GM21786 (cell line): ENCODE data around the gene NOP56.
"Not testable (repeated sequence)": the region's sequence is repeated elsewhere in the genome, so short reads cannot be mapped to it uniquely, and the experiment has no call there.

ENCODE experiments used
- ATAC-seq: cut with Tn5 transposase; IDR thresholded peaks from one replicate; pipeline ENCODE4 v1.9.1; 2021; ENCODE audit not compliant: unreplicated experiment

The NOP56 gene

DNA sequence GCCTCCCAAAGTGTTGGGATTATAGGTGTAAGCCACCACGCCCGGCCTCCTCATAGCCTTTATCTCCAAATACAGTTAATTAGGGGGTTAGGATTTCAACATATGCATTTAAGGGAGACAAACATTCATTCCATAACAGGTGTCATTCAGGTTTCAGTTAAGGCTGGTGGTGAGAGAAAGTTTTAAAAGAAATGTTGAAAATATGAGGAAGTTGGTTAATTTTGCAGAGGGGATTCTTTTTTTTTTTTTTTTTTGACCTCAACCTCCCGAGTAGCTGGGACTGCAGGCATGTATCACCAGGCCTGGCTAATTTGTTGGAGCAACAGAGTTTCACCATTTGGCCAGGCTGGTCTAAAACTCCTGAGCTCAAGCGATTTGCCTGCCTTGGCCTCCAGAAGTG is 27.6 kb downstream of the NOP56 start:
- no peak for ATAC-seq

GRCh38 chr20:2682040-2682439 is 29.6 kb downstream of the NOP56 start:
- not testable (repeated sequence) for ATAC-seq

- ATAC-seq: not testable (repeated sequence)
These were observed 32.4 kb downstream of the NOP56 start for GRCh38 chr20:2684817-2685216.

- ATAC-seq: no peak
These were observed 35.1 kb downstream of the NOP56 start for GRCh38 chr20:2687514-2687913.

DNA sequence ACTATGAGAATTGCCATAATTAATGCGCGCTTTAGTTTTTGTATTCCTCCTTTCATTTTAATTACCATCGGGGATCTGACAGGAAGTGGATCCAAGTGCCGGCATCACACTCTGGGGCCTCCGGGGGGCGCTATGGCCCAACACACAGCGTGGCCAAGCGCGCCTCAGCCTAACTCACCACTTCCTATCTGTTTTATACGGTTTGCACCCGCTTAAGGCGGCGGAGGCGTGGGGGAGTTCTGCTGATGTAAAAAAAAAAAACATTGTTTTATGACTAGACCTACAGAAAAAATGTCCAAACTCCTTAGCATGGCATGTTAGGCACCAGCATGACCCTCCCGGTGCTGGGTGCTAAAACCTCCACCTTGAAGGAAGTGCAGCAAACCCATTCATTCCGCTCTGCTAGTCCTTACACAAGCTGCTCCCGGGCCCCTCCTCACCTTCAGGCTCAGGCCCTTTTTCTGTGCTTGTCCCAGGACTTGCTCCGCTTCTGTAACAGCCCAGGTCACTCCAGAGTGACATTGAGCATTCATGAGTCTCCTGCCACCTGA is 35.7 kb downstream of the NOP56 start:
- no peak for ATAC-seq

- no peak for ATAC-seq
These were observed 37.8 kb downstream of the NOP56 start for GRCh38 chr20:2690213-2690612.

GRCh38 chr20:2690718-2691117 is 38.3 kb downstream of the NOP56 start:
- no peak for ATAC-seq

DNA sequence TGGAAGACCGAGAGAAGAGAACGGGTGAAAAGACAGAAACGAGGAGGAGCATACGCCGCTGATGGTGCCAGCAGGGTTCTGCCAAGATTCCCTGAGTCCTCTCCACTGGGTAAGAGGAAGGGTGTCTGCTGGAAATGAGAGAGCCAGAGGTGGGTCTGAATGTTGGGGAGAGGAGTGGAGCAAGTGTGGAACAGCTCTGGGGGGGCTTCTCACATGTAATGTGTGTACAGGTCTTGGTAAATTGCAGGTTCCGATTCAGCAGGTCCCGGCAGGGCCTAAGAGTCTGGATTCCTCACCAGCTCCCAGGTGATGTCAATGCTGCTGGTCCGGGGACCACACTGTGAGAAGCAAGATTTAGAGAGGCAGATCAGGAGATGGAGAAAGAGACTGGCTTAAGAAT is 38.7 kb downstream of the NOP56 start:
- ATAC-seq: no peak

- ATAC-seq: no peak
These were observed 39.2 kb downstream of the NOP56 start for GRCh38 chr20:2691663-2692035.

DNA sequence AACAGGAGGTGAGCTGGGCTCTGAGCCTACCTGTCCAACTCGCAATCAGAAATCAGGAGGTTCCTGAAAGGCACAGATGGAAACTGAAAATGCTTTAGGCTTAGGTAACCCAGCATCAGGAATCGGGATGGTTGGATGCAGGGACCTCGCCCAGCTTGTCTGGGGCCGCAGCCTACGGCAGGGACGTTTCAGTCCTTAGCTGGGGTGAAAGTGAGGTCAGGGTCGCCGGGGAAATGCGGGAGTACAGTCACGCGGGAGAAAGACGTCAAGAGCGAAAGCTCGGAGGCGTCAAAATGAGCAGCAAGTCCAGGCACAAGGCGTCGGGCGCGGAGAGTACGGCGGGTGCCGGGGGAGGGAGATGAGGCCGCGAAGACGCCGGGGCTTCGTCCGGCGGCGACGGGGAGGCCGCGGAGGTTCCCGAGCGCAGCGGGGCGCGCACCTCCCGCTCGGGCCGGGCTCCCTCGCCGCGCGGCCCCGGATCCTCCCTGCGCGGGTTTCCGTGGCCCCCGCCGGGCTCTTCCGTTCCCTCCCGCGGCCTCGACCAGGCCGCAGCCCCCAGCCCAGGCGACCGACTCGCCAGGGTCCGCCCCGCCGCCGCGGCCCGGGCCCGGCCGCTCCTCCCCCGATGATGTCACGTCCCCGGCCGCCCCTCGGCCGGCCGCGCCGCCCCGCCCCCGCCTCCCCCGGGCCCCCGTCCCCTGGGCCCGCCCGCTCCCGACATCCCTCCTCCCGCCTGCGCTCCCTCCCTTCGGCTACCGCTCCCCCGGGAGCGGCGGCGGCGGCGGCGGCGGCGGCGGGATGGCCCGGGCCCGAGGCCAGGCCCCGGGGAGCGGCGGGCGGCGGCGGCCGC is 39.8 kb downstream of the NOP56 start, which contains the start of gene EBF4:
Gene EBF4 (plus strand): TSS at position 745 of the 850 bp plus-strand sequence. CDS start 866 bp downstream, outside the sequence.
- ATAC-seq: no peak

GRCh38 chr20:2692886-2693285 is 40.5 kb downstream of the NOP56 start:
- no peak for ATAC-seq

DNA sequence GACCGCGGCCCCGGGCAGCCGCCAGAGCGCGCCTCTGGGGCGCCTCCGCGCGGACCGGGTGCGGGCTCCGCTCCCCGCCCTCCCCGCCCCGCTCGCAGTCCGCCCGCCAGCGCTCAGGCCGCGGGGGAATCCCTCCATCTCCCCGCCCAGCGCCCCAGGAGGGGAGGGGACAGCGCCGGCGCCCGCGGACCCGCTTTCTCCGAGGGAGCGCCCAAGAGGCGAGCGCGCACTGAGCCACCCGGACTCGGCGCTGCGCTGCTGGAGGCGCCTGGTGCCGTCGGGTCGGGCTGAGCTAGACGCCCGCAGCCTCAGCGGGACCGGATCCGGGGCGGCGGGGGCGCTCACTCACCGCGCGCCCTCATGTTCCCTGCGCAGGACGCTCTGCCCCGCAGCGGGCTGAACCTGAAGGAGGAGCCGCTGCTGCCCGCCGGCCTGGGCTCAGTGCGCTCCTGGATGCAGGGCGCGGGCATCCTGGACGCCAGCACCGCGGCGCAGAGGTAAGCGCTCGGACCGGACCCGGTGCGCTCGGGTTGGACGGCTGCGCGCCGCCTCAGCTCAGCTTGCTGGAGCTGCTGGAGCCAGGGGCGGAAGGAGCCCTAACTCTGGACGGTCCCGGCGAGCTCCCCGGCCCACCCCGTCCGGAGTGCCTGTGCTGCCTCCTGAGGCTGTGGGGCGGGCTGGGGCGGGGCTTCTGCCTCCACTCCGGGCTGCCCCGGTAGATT is 41.0 kb downstream of the NOP56 start:
- ATAC-seq: no peak

DNA sequence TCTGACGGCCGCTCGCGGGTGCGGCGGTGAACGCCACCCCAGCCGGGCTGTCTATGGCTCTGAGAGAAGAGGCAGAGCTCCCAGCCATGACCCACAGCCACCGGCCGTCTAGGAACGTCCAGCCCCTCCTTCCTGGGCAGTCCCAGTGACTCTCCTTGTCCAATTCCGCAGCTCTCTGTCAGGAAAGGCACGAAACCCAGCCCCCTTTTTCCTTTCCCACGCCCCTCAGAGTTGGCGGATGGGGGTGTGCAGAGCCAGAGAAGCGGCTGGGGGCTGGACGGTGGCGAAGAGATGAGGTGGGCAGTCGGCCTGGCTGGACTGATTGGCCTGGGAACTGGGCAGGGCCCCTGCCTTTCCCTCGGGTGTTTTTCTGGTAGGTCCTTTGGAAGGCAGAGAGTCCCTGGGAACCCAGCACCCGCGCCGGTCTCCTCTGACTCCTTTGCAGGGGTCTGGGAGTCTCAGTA is 41.6 kb downstream of the NOP56 start:
- ATAC-seq: no peak

DNA sequence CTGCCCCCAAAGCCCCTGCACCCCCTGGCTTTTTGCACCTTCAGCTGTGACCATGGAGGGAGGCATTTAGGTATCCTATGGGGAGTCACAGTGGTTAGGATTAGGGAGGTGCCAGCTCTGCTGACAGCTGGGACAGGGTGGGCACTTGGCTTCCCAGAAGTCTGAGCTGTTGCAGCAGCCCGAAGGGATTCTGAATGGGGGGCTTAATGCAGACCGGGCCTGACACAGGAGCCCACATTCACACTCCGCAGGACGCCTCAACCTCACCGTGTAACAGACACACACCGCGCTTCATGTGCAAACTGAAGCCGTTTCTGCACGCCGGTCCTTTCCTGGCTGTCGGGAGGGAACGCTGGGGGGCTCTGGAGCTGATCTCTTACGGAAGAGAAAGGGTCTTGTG is 42.1 kb downstream of the NOP56 start:
- no peak for ATAC-seq

DNA sequence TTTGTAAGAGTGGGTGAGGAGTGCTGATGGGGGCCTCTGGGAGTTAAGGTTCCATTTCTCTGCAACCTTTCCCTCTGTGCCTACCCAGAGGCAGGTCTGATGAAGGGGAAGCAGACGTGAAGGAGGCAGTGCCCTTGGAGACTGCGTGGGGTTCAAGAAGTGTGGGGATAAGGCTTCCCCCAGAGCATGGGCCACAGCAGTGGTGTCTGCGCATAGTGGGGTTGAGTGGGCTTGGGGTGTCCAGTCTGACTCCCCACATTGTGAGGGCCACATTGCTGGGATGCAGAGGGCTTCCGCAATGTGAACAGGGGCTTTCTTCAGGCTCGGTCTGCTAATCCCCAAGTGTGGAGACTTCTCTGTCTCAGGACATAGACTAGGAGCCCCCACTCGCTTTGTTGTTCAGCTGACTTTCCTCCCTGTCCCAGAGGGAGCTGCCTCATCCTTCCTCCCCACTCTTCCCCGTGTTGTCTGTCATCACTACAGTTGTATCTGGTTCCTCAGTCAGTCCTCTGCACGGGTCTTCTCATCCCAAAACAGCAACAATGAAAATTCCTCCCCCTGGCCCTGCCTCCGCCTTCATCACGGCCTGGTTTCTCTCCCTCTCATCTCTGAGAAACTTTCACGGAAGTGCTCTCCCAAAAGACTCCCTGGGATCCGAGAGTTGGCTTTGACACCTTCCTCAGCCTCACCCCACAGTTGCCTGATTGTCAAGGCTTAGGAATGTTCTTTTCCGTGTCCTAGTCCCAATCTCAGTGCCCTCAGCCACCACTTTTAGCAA is 43.0 kb downstream of the NOP56 start:
- ATAC-seq: no peak

DNA sequence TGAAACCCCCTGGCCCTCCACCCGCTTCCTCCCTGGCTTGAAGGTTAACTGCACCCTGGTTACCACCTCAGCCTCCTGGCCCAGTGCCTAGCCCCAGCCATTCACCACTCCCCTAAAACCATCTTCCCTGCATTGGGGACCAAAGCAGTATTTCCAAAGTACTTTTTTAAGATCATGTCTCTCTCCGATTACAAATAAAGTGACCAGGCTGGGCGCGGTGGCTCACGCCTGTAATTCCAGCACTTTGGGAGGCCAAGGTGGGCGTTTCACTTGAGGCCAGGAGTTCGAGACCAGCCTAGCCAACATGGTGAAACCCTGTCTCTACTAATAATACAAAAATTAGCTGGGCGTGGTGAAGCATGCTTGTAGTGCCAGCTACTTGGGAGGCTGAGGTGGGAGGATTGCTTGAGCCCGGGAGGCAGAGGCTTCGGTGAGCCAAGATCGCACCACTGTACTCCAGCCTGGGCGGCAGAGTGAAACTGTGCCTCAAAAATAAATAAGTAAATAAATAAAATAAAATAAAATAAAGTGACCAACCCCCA is 43.6 kb downstream of the NOP56 start:
- ATAC-seq: not testable (repeated sequence)

DNA sequence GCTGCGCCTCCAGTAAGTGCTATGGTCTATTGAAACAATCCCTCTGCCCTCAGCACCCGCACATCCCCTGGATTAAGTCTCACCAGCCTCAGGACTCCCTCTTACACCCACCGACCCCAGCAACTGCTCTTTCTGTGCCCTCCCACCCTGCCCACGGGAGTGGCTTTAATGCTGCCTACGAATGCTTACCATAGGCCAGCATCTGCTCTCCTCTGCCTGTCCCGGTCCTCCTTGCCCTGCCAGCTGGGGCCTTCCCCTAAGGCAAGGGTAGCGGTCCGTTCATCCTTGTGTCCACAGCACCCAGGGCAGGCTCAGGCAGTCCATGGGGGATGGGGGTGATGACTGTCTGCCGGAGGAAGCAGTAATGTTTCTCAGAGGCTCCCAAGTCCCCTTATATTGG is 44.2 kb downstream of the NOP56 start:
- no peak for ATAC-seq

DNA sequence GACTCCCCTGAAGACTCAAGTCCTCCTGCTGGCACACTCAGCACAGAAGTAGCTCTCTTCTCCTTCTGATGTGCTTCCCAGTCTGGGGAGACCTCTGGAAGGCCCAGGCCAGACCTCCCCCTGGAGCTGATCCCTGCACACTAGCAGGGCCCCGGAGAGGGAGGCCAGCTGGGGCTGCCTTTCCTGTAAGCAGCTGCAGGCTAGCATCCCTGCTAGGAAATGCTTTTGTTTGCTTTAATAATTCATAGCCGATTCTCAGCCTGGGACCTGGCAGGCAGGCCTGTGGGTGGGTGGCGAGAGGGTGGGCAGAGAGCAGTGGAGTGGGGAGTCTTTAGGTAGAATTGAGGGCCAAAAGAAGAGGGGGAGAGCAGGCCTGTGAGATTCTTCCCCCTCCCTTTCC is 45.3 kb downstream of the NOP56 start:
- no peak for ATAC-seq

- no peak for ATAC-seq
These were observed 45.9 kb downstream of the NOP56 start for GRCh38 chr20:2698186-2698817.

- no peak for ATAC-seq
These were observed 46.5 kb downstream of the NOP56 start for GRCh38 chr20:2698912-2699311.
